Tibial nerve (tissue), 4 donors: ENCODE measurements around the gene TTC24. TPM values are rescaled to one million over a fixed set of nuclear protein-coding genes. Genes with fewer than 3 reads are reported as not detected.
A peak's percentile ranks its signal among the peaks of the same experiment; 100 is the strongest.
"Not testable (repeated sequence)": the region's sequence is repeated elsewhere in the genome, so short reads cannot be mapped to it uniquely, and the experiment has no call there.

Experiments
- DNase-seq, 2 donors: peaks; one replicate each; pipeline ENCODE4 v3.0.0-alpha.2; 2019; ENCODE audit warnings: low spot score in 2 of 2
- H3K27ac ChIP-seq, 4 donors: fragments of 200-600 bp; sonication (generic) in 3 of 4; one replicate each; pipeline ENCODE4 v1.5.1; 2017 to 2019; ENCODE audit warnings: mild to moderate bottlenecking in 1 of 4
- H3K27me3 ChIP-seq, 2 donors: fragments of 200-600 bp; sonication (generic) in 1 of 2; one replicate each; pipeline versions ENCODE4 v1.5.1 to v1.6.0; 2017 to 2019
- H3K36me3 ChIP-seq, 3 donors: fragments of 200-600 bp; sonication (generic); one replicate each; pipeline ENCODE4 v1.5.1; 2018 to 2019
- H3K4me1 ChIP-seq, 4 donors: fragments of 200-600 bp; sonication (generic) in 3 of 4; one replicate each; pipeline ENCODE4 v1.5.1; 2017 to 2019
- H3K4me3 ChIP-seq, 4 donors: fragments of 200-600 bp; sonication (generic) in 3 of 4; one replicate each; pipeline ENCODE4 v1.5.1; 2017 to 2019; ENCODE audit warnings: mild to moderate bottlenecking in 1 of 4, moderate library complexity in 1 of 4
- H3K9me3 ChIP-seq, 4 donors: fragments of 200-600 bp; sonication (generic) in 3 of 4; one replicate each; pipeline ENCODE4 v1.5.1; 2017 to 2019
- CTCF ChIP-seq, 5 experiments: fragments of 200-600 bp in 3 of 5; fragments of 450-650 bp in 2 of 5; sonication (generic) in 3 of 5; IDR thresholded peaks; one replicate each; pipeline ENCODE4 v1.5.1; 2016 to 2019; ENCODE audit warnings: antibody characterized with exemption in 5 of 5, mild to moderate bottlenecking in 3 of 5, moderate library complexity in 2 of 5
- EP300 ChIP-seq, 2 donors: sonication (generic); formaldehyde crosslinking; IDR thresholded peaks; one replicate each; pipeline ENCODE4 v1.6.1; 2017; ENCODE audit warnings: antibody characterized with exemption in 2 of 2, mild to moderate bottlenecking in 1 of 2
- POLR2A ChIP-seq, 2 donors: fragments of 450-650 bp; IDR thresholded peaks; one replicate each; pipeline ENCODE4 v1.6.1; 2017; ENCODE audit warnings: antibody characterized with exemption in 2 of 2, mild to moderate bottlenecking in 2 of 2, moderate library complexity in 2 of 2
- whole genome bisulfite sequencing, 2 donors: methylation state at CpG; one replicate each; pipeline ENCODE4 v1.1.5; 2018; 5-methylcytosine and 5-hydroxymethylcytosine counted together
- total RNA-seq, 4 donors: library from RNA; depleted of rRNA; stranded (reverse); fragments of >200 nt; gene quantifications; one replicate each; pipeline ENCODE4 v1.1.0, GENCODE V29; 2016

Gene TTC24
- total RNA-seq, 4 donors from 2014 or later = not detected

DNA sequence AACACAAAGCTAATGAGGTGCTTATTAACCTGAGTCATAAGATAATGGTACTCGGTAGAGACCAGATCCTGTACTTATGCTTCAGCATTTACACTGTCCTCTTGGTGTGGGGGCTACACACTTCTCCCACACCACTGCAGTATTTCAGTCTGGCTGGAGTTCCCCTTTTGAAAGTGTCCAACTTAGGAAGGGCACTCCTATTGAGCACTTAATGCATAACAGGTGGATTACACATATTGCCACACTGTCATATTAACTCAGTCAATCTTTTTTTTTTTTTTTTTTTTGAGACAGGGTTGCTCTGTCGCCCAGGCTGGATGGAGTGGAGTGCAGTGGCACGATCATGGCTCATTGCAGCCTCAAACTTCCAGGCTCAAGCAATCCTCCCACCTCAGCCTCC lies 20.3 kb downstream of the TTC24 start:
- TF ChIP-seq POLR2A (IDR thresholded peaks at IDR 0.05) = no peak
- TF ChIP-seq CTCF (IDR thresholded peaks at IDR 0.05) = no peak
- TF ChIP-seq EP300 (IDR thresholded peaks at IDR 0.05) = no peak
- WGBS, 2 donors = 72 to 79% methylated on average over 3 of the region's 3 CpGs
- Histone ChIP-seq H3K9me3 (no peaks in the 10 kb centered on the region), H3K4me1 (peaks cover 0 to 29% (median 12%) of the 10 kb centered on the region in 4 donors), H3K36me3 (peaks cover 0 to 44% (median 9%) of the 10 kb centered on the region in 3 donors), H3K27ac (no peak overlapping the region), H3K4me3 (no peak overlapping the region), H3K27me3 (no peaks in the 10 kb centered on the region)
- DNase-seq = no peak

- Histone ChIP-seq H3K27ac (peak overlapping the region; percentile 52 to 85 (median 62)), H3K36me3 (peaks cover 0 to 35% (median 9%) of the 10 kb centered on the region in 3 donors), H3K4me3 (peak overlapping the region; percentile 53 to 82 (median 58)), H3K4me1 (peaks cover 0 to 29% (median 12%) of the 10 kb centered on the region in 4 donors), H3K27me3 (no peaks in the 10 kb centered on the region), H3K9me3 (no peaks in the 10 kb centered on the region)
- TF ChIP-seq EP300 (IDR thresholded peaks at IDR 0.05) = no peak
- TF ChIP-seq CTCF (IDR thresholded peaks at IDR 0.05) = no peak
- DNase-seq = no peak
- WGBS, 2 donors = 2 to 3% methylated on average over 13 of the region's 13 CpGs
Observed at GRCh38 chr1:156600733-156601121, 21.2 kb downstream of the TTC24 start.

DNA sequence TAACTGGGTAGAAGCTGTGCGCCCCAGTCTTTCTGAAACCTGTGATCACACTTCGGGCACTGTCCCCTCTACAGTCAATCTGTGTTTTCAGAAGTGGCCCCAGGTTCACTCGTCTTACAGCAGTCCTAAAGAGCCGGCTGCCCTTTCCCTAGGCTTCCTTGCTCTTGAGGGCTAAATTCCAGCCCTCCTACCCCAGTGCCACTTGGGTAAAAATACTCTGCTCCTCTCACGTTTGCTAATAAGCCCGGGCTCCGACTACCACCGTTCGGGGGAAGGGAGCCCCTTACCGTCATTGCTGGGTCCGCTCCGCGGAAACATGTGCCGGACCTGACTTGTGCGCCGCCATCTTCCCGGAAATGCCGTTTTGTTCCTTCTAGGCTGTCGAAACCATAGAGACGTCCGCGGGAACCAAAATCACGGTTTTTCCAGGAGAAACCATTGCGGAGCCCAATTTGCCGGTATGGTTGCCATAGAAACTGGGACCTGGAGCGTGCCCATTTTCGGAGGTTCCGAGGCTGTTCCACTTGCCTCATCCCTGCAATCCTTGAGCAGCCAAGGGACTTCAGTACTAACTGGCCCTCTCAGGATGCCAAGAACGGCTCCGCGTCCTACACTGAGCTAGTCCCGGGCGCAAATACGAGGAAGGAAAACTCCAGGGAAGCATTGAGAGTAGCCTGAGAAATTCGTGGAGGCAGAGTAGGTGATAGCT lies 21.8 kb downstream of the TTC24 start, which contains the start of gene GPATCH4:
Gene GPATCH4, minus strand, starts transcription at position 358 of the 709 bp plus-strand sequence.
- 0 to 1% methylated on average over 29 to 35 of the region's 35 CpGs for WGBS, 2 donors
- H3K27ac ChIP-seq = peak within 1 kb of the TSS; percentile 52 to 85 (median 62)

DNA sequence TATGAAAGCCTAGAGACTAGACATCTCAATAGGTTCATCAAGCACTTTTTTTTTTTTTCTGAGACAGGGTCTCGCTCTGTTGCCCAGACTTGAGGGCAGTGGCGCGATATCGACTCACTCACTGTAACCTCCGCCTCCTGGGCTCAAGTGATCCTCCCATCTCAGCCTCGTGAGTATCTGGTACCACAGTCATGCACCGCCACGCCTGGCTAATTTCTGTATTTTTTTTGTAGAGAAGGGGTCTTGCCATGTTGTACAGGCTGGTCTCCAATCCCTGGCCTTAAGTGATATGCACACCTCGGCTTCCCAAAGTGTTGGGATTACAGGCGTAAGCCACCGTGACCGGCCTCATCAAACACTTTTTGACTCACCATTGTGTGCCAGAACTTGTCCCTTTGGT lies 22.4 kb downstream of the TTC24 start:
- H3K4me1 ChIP-seq = peaks cover 0 to 29% (median 12%) of the 10 kb centered on the region in 4 donors
- H3K36me3 ChIP-seq = peaks cover 0 to 23% (median 2%) of the 10 kb centered on the region in 3 donors
- TF ChIP-seq POLR2A (IDR thresholded peaks at IDR 0.05) (no peak), CTCF (IDR thresholded peaks at IDR 0.05) (no peak), EP300 (IDR thresholded peaks at IDR 0.05) (no peak)
- H3K27ac ChIP-seq = peak overlapping the region; percentile 52 to 85 (median 62)
- 70 to 73% methylated on average over 12 of the region's 12 CpGs for WGBS, 2 donors
- H3K4me3 ChIP-seq = peak overlapping the region; percentile 53 to 82 (median 58)
- H3K9me3 ChIP-seq = no peaks in the 10 kb centered on the region
- DNase-seq = no peak
- H3K27me3 ChIP-seq = no peaks in the 10 kb centered on the region

More for the DNA sequence above, 21.8 kb downstream of the TTC24 start, which contains the start of gene GPATCH4:
- Histone ChIP-seq H3K27me3 (no peaks in the 10 kb centered on the region), H3K9me3 (no peaks in the 10 kb centered on the region), H3K36me3 (peaks cover 0 to 29% (median 8%) of the 10 kb centered on the region in 3 donors), H3K4me1 (peaks cover 0 to 29% (median 12%) of the 10 kb centered on the region in 4 donors), H3K4me3 (peak within 1 kb of the TSS; percentile 53 to 82 (median 58))
- TF ChIP-seq EP300 (IDR thresholded peaks at IDR 0.05) = peak; percentile 62 to 78
- TF ChIP-seq POLR2A (IDR thresholded peaks at IDR 0.05) = no peak
- peak in 1 of 5 experiments; percentile 20 for TF ChIP-seq CTCF (IDR thresholded peaks at IDR 0.05)
- peak; percentile 50 to 66 for DNase-seq

GRCh38 chr1:156602557-156602993 lies 23.1 kb downstream of the TTC24 start:
- H3K27me3 ChIP-seq = no peaks in the 10 kb centered on the region
- H3K27ac ChIP-seq = no peak overlapping the region
- H3K4me3 ChIP-seq = no peak overlapping the region
- H3K9me3 ChIP-seq = no peaks in the 10 kb centered on the region
- TF ChIP-seq POLR2A (IDR thresholded peaks at IDR 0.05) (no peak), CTCF (IDR thresholded peaks at IDR 0.05) (peak in 1 of 5 experiments; percentile 21), EP300 (IDR thresholded peaks at IDR 0.05) (no peak)
- peaks cover 0 to 16% (median 0%) of the 10 kb centered on the region in 3 donors for H3K36me3 ChIP-seq
- peaks cover 0 to 29% (median 12%) of the 10 kb centered on the region in 4 donors for H3K4me1 ChIP-seq
- DNase-seq = no peak
- WGBS, 2 donors = 36 to 41% methylated on average over 10 of the region's 10 CpGs

DNA sequence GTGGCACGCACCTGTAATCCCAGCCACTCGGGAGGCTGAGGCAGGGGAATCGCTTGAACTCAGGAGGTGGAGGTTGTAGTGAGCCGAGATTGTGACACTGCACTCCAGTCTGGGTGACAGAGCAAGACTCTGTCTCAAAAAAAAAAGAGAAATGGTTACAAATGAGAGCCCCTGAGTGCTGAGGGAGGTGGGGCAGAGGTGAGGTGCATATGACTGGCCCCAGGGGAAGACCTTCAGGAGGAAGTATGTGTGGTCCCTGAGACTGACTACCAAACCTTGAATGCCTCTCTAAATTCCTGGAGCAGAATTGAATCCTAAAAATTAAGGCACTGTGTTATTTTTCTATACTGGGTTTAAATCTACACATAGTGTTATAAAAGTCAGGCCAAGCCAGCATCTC lies 27.8 kb downstream of the TTC24 start:
- not testable (repeated sequence) for H3K36me3 ChIP-seq, DNase-seq, H3K4me1 ChIP-seq, H3K9me3 ChIP-seq, H3K27ac ChIP-seq, H3K4me3 ChIP-seq
- 85 to 86% methylated on average over 4 of the region's 4 CpGs for WGBS, 2 donors
- H3K27me3 ChIP-seq = peaks cover 0 to 15% of the 10 kb centered on the region in 2 donors
